Endodermal cell (in vitro differentiated cells): Measurements from ENCODE around the gene DBNDD2. TPM values are rescaled to one million over a fixed set of nuclear protein-coding genes. Genes with fewer than 3 reads are reported as not detected.
A peak's percentile ranks its signal among the peaks of the same experiment; 100 is the strongest.

Source experiments
- DNase-seq: peaks from one replicate; pipeline ENCODE4 v3.0.0-alpha.2; 2017
- H3K27ac ChIP-seq: 2 replicates; pipeline ENCODE4 v1.5.1; 2013; ENCODE audit warnings: mild to moderate bottlenecking, low read depth, low read length, moderate library complexity
- H3K27me3 ChIP-seq: 2 replicates; pipeline ENCODE4 v1.6.1; 2013; ENCODE audit warnings: mild to moderate bottlenecking, low read length, moderate library complexity; ENCODE audit not compliant: insufficient read depth, control insufficient read depth, poor library complexity, severe bottlenecking
- H3K36me3 ChIP-seq: 2 replicates; pipeline ENCODE4 v1.7.0; 2013; ENCODE audit warnings: mild to moderate bottlenecking, low read length, moderate library complexity; ENCODE audit not compliant: control insufficient read depth, insufficient read depth
- H3K4me1 ChIP-seq: one replicate; pipeline ENCODE4 v1.7.0; 2013; ENCODE audit warnings: low read length; ENCODE audit not compliant: control insufficient read depth, insufficient read depth
- H3K4me3 ChIP-seq: 2 replicates; pipeline ENCODE4 v1.5.1; 2013; ENCODE audit warnings: mild to moderate bottlenecking, low read length, moderate library complexity
- H3K9ac ChIP-seq: 2 replicates; pipeline ENCODE4 v1.6.1; 2013; ENCODE audit warnings: mild to moderate bottlenecking, low read length, moderate library complexity; ENCODE audit not compliant: poor library complexity, severe bottlenecking; ENCODE audit errors: extremely low read depth
- H3K9me3 ChIP-seq: 2 replicates; pipeline ENCODE4 v1.6.1; 2013; ENCODE audit warnings: mild to moderate bottlenecking, low read length, moderate library complexity; ENCODE audit not compliant: control insufficient read depth
- H3K27ac Mint-ChIP-seq: 2 replicates; pipeline ENCODE4 v1.8.0; 2020; ENCODE audit warnings: mixed read lengths
- H3K27me3 Mint-ChIP-seq: 2 replicates; pipeline ENCODE4 v1.8.0; 2021; ENCODE audit warnings: mild to moderate bottlenecking, mixed read lengths; ENCODE audit not compliant: insufficient read depth
- H3K36me3 Mint-ChIP-seq: 2 replicates; pipeline ENCODE4 v1.8.0; 2020; ENCODE audit warnings: low read depth, mixed read lengths
- H3K4me1 Mint-ChIP-seq: 2 replicates; pipeline ENCODE4 v1.8.0; 2020; ENCODE audit warnings: mixed read lengths
- H3K4me3 Mint-ChIP-seq: 2 replicates; pipeline ENCODE4 v1.8.0; 2020; ENCODE audit warnings: mild to moderate bottlenecking, moderate library complexity, mixed read lengths
- H3K9me3 Mint-ChIP-seq: 2 replicates; pipeline ENCODE4 v1.8.0; 2020; ENCODE audit warnings: mild to moderate bottlenecking, mixed read lengths
- WGBS, 2 experiments: methylation state at CpG; one replicate each; pipeline versions ENCODE4 v1.1.5 to v1.1.7; 2013; ENCODE audit warnings: missing lambda C conversion rate in 2 of 2, mixed read lengths in 1 of 2; ENCODE audit not compliant: insufficient coverage in 1 of 2, insufficient read length in 1 of 2; 5-methylcytosine and 5-hydroxymethylcytosine counted together
- total RNA-seq, 2 donors: library from RNA; stranded (reverse); fragmentation: NEBNext Ultra II Directional in 1 of 2; extraction: Animal tissue kit (Norgen Biotek cat#: 25700) in 1 of 2; gene quantifications; 2 replicates in 1 of 2; 3 replicates in 1 of 2; pipeline ENCODE4 v1.2.1, GENCODE V29; 2021
- TF ChIP-seq, protein P1 (sequence below): fragments of 200-600 bp; sonication (generic); conservative IDR thresholded peaks from 2 replicates; pipeline ENCODE4 v1.5.0; 2021; ENCODE audit warnings: antibody characterized with exemption, mild to moderate bottlenecking

DBNDD2 gene
- total RNA-seq, 2 donors from 2014 or later: 63.2 to 69.1 TPM

DNA sequence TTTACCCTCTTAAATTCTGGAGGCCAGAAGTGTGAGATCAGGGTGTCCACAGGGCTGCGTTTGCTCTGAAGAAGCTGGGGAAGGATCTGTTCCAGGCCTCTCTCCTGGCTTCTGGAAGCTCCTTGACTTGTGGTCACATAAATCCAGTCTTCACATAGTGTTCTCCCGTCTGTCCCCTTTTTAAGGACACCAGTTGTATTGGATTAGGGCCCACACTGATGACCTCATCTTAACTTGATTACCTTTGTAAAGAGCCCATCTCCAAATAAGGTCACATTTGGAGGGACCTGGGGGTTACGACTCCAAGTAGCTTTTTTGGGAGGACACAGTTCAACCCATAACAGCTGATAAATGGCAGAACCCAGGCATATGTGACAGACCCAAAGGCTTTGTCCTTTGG is 41.4 kb downstream of the DBNDD2 start:
- TF ChIP-seq, protein P1, sequence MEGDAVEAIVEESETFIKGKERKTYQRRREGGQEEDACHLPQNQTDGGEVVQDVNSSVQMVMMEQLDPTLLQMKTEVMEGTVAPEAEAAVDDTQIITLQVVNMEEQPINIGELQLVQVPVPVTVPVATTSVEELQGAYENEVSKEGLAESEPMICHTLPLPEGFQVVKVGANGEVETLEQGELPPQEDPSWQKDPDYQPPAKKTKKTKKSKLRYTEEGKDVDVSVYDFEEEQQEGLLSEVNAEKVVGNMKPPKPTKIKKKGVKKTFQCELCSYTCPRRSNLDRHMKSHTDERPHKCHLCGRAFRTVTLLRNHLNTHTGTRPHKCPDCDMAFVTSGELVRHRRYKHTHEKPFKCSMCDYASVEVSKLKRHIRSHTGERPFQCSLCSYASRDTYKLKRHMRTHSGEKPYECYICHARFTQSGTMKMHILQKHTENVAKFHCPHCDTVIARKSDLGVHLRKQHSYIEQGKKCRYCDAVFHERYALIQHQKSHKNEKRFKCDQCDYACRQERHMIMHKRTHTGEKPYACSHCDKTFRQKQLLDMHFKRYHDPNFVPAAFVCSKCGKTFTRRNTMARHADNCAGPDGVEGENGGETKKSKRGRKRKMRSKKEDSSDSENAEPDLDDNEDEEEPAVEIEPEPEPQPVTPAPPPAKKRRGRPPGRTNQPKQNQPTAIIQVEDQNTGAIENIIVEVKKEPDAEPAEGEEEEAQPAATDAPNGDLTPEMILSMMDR: no peak
- H3K4me3 ChIP-seq: peak overlapping the region; percentile 26
- peaks cover 9% of the 10 kb centered on the region for H3K4me1 ChIP-seq
- no peaks in the 10 kb centered on the region for H3K27me3 Mint-ChIP-seq
- no peak overlapping the region for H3K27ac ChIP-seq
- peaks cover 45% of the 10 kb centered on the region for H3K4me1 Mint-ChIP-seq
- H3K27me3 ChIP-seq: no peaks in the 10 kb centered on the region
- H3K9me3 ChIP-seq: no peaks in the 10 kb centered on the region
- H3K4me3 Mint-ChIP-seq: no peak overlapping the region
- WGBS, 2 experiments: 93 to 100% methylated on average over 2 to 3 of the region's 3 CpGs
- no peaks in the 10 kb centered on the region for H3K9me3 Mint-ChIP-seq
- H3K9ac ChIP-seq: no peak overlapping the region
- DNase-seq: no peak
- no peaks in the 10 kb centered on the region for H3K36me3 ChIP-seq
- H3K27ac Mint-ChIP-seq: peak overlapping the region; percentile 87
- H3K36me3 Mint-ChIP-seq: no peaks in the 10 kb centered on the region

DNA sequence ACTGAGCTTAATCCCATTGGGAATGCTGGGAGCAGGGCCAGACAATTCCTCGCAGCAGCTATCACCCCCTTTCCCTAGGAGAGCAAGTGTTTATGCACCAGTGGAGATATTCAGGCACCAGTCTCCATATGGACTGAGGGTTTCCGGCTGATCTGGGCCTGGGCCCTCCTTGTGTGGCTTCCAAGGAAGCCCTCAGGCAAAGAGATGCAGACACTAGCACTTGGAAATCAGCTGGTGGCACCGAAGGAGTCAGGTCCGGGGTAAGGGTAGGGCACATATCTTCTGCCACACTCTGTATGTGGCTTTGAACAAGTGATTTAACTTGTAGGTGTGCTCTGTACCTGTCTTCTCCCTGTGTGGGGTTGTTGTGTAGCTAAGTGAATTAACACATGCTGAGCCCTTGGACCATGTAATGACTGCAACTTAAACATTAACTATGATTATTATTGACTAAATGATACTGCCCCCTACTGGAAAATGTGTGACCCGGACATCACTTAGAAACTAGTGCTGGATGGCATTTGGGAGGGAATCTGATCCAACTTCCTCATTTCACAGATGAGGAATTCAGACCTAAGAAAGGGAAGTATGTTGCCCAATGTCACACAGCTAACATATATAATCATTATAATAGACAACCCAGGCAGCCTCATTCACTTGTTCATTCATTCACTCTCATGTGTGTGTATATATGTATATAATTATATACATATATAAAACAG is 42.2 kb downstream of the DBNDD2 start:
- 68 to 74% methylated on average over 4 to 5 of the region's 5 CpGs for WGBS, 2 experiments
- no peak overlapping the region for H3K27ac ChIP-seq
- H3K9ac ChIP-seq: no peak overlapping the region
- H3K9me3 ChIP-seq: no peaks in the 10 kb centered on the region
- TF ChIP-seq, protein P1: peak; percentile 88
- no peak overlapping the region for H3K4me3 ChIP-seq
- DNase-seq: peak; percentile 67
- no peaks in the 10 kb centered on the region for H3K27me3 ChIP-seq
- no peaks in the 10 kb centered on the region for H3K36me3 ChIP-seq
- H3K4me3 Mint-ChIP-seq: no peak overlapping the region
- no peaks in the 10 kb centered on the region for H3K9me3 Mint-ChIP-seq
- peaks cover 39% of the 10 kb centered on the region for H3K4me1 Mint-ChIP-seq
- H3K36me3 Mint-ChIP-seq: no peaks in the 10 kb centered on the region
- H3K4me1 ChIP-seq: peaks cover 9% of the 10 kb centered on the region
- no peaks in the 10 kb centered on the region for H3K27me3 Mint-ChIP-seq
- peak overlapping the region; percentile 87 for H3K27ac Mint-ChIP-seq

DNA sequence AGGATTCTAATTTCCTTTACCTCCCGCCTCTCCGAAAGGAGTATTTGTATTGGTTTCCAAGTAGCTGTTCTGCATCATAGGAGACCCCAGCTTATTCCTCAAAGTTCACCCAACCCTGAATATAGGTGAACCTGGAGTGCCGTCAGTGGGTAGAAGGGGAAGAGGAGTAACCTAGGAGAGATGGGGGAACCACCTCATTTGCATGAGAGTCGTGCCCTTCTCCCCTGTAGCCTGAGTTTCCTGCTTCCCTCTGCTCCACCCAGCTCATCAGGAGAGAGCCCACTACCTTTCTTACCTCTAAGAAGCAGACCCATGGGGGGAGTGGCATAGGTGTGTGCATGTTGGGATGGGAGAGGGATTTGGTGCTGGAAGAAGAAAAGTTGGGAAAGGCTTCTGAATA is 44.1 kb downstream of the DBNDD2 start:
- Histone ChIP-seq H3K9ac (no peak overlapping the region), H3K9me3 (no peaks in the 10 kb centered on the region), H3K4me1 (peaks cover 9% of the 10 kb centered on the region), H3K36me3 (no peaks in the 10 kb centered on the region), H3K27ac (no peak overlapping the region), H3K4me3 (no peak overlapping the region), H3K27me3 (no peaks in the 10 kb centered on the region)
- no peak for DNase-seq
- Mint-ChIP-seq H3K9me3 (no peaks in the 10 kb centered on the region), H3K4me3 (no peak overlapping the region), H3K27me3 (no peaks in the 10 kb centered on the region), H3K4me1 (peaks cover 26% of the 10 kb centered on the region), H3K36me3 (no peaks in the 10 kb centered on the region), H3K27ac (no peak overlapping the region)
- 81% methylated on average over 4 of the region's 4 CpGs; no CpG with 5 or more reads in 1 of the 2 experiments for WGBS, 2 experiments
- TF ChIP-seq, protein P1: no peak
